Type B pancreatic cell (in vitro differentiated cells): ENCODE data around the gene STPG4. TPM values are rescaled to one million over a fixed set of nuclear protein-coding genes. Genes with fewer than 3 reads are reported as not detected.

Source experiments
- DNase-seq: peaks from one replicate; pipeline ENCODE4 v3.0.0; 2021; ENCODE audit warnings: mixed read lengths; ENCODE audit not compliant: unreplicated experiment; ENCODE audit errors: extremely low spot score
- H3K27ac Mint-ChIP-seq: 2 replicates; pipeline ENCODE4 v1.8.0; 2021; ENCODE audit warnings: mild to moderate bottlenecking, mixed read lengths
- H3K27me3 Mint-ChIP-seq: 2 replicates; pipeline ENCODE4 v1.8.0; 2021; ENCODE audit warnings: mixed read lengths
- H3K36me3 Mint-ChIP-seq: 2 replicates; pipeline ENCODE4 v1.8.0; 2021; ENCODE audit warnings: mixed read lengths
- H3K4me1 Mint-ChIP-seq: one replicate; pipeline ENCODE4 v1.8.0; 2021; ENCODE audit warnings: mixed read lengths; ENCODE audit not compliant: unreplicated experiment
- H3K4me3 Mint-ChIP-seq: 2 replicates; pipeline ENCODE4 v1.8.0; 2021; ENCODE audit warnings: mild to moderate bottlenecking, mixed read lengths
- H3K9me3 Mint-ChIP-seq: 2 replicates; pipeline ENCODE4 v1.8.0; 2021; ENCODE audit warnings: mixed read lengths
- long read RNA-seq: library from polyadenylated mRNA; unstranded; transcript quantifications from one replicate; pipeline ENCODE4 v2.0.0, GENCODE V29; 2020
- total RNA-seq: library from RNA; stranded (reverse); gene quantifications from 2 replicates; pipeline ENCODE4 v1.2.1, GENCODE V29; 2021; ENCODE audit warnings: low replicate concordance
- TF ChIP-seq, protein P1 (sequence below): fragments of 200-600 bp; sonication (generic); conservative IDR thresholded peaks from 2 replicates; pipeline ENCODE4 v1.5.0; 2021; ENCODE audit warnings: antibody characterized with exemption, mild to moderate bottlenecking

STPG4 gene, protein sequence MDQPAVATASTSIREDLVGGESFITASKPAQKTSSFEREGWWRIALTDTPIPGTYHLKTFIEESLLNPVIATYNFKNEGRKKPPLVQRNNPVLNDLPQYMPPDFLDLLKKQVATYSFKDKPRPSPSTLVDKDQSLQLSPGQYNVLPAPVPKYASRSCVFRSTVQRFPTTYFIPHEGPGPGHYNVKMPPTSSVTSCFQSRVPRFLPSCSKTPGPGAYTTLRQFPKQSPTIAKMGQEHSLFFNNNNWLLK
- total RNA-seq: 0.36 TPM in 1 of 2 replicates, not detected in the other
- long read RNA-seq: 0 reads

DNA sequence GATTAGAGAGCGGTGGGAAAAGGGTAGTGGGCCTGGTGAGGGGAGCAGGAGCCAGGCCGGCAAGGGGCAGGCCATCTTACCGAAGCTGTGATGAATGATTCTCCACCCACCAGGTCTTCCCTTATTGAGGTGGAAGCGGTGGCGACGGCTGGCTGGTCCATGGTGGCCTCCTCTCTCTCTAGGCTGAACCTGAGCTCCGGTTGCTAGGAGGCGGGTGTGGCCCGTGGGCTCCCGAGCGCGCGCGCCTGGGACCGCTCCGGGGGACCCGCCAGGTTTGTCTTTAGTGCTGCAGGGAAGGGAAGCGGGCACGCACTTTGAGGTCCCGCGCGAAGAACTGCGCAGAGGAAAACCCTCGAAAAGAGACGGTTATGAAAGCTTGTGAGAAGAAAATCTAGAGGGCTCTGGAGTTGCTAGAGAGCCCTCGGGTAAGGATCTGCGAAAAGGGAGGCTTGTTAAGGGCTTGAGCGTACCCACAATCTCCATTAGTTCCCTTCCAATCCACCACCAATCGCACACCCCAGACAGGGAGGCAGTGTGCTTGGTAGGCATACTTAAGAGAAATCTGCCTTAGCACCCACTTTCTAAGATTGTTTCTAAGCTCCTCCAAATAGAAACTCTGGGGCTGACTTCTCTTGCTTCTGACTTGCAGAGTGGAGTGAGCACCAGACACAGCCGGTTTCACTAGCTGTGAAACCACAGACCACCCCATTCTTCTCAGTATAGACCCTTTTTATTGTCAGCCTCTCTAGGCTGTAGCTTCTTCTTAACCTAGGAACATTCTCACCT lies at the start of gene STPG4:
TSS of gene STPG4 (minus strand) at position 218 of the 786 bp plus-strand sequence. CDS start at position 161, 57 bp downstream.
- H3K9me3 Mint-ChIP-seq: no peaks in the 10 kb centered on the region
- H3K27me3 Mint-ChIP-seq: no peaks in the 10 kb centered on the region
- TF ChIP-seq, protein P1, sequence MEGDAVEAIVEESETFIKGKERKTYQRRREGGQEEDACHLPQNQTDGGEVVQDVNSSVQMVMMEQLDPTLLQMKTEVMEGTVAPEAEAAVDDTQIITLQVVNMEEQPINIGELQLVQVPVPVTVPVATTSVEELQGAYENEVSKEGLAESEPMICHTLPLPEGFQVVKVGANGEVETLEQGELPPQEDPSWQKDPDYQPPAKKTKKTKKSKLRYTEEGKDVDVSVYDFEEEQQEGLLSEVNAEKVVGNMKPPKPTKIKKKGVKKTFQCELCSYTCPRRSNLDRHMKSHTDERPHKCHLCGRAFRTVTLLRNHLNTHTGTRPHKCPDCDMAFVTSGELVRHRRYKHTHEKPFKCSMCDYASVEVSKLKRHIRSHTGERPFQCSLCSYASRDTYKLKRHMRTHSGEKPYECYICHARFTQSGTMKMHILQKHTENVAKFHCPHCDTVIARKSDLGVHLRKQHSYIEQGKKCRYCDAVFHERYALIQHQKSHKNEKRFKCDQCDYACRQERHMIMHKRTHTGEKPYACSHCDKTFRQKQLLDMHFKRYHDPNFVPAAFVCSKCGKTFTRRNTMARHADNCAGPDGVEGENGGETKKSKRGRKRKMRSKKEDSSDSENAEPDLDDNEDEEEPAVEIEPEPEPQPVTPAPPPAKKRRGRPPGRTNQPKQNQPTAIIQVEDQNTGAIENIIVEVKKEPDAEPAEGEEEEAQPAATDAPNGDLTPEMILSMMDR: no peak
- peak within 1 kb of the TSS; percentile 10 for H3K27ac Mint-ChIP-seq
- no peak for DNase-seq
- H3K4me1 Mint-ChIP-seq: peaks cover 10% of the 10 kb centered on the region
- peaks cover 27% of the 10 kb centered on the region for H3K36me3 Mint-ChIP-seq
- no peak within 1 kb of the TSS for H3K4me3 Mint-ChIP-seq

DNA sequence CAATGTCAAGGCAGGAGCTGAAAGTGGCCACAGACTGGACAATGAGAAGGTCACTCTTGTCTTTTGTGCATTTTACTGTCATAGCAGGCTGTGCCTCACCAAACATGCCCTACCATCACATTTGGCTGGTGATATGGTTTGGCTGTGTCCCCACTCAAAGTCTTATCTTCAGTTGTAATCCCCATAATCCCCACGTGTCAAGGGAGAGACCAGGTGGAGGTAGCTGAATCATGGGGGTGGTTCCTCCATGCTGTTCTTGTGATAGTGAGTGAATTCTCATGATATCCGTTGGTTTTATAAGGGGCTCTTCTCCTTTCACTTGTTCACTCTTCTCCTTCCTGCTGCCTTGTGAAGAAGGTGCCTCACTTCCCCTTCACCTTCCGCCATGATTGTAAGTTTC lies 49.6 kb upstream of the STPG4 start:
- H3K9me3 Mint-ChIP-seq: peaks cover 4% of the 10 kb centered on the region
- H3K36me3 Mint-ChIP-seq: no peaks in the 10 kb centered on the region
- peaks cover 5% of the 10 kb centered on the region for H3K27me3 Mint-ChIP-seq
- no peak for DNase-seq
- H3K4me1 Mint-ChIP-seq: peaks cover 28% of the 10 kb centered on the region
- TF ChIP-seq, protein P1: no peak
- H3K4me3 Mint-ChIP-seq: no peak overlapping the region
- H3K27ac Mint-ChIP-seq: no peak overlapping the region

DNA sequence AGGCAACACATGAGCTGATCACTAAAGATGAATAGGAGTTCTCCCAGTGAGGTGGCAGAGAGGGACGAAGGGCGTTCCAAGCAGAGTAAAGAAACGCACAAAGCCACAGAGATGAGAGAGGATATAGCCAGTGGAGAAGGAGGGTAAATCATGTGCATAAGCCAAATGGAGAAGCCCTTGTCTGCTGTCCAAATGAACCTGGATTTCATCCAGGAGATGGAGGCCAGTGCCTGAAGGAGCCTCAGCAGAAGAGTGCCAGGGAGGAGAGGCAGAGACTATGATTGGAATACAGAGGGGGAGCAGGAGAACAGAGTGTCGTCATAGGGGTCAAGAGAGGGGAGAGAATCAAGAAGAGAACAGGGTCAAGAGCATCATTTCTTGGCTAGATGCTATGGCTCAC lies 48.9 kb upstream of the STPG4 start:
- Mint-ChIP-seq H3K27me3 (peaks cover 5% of the 10 kb centered on the region), H3K9me3 (peaks cover 4% of the 10 kb centered on the region), H3K27ac (no peak overlapping the region), H3K4me1 (peaks cover 26% of the 10 kb centered on the region), H3K4me3 (no peak overlapping the region), H3K36me3 (no peaks in the 10 kb centered on the region)
- TF ChIP-seq, protein P1: no peak
- no peak for DNase-seq

DNA sequence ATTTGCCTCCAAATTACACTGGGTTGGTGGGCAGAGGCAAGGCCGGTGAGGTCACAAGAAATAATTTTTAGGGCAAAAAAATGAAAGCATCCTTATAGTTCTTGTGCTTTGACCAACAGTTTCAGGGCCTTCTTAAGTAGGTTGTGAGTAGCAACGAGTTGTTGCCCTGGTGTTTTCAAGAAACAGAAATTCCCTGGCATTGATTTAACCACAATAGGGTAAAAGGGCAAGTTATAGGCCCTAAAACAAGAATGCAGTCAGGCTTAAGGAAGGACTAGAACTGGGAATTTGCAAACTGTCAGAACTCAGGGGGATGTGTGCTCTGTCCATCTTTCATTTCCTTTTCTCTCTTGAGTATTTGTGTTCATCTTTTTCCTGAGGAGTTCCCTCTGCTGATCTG lies 46.1 kb upstream of the STPG4 start:
- Mint-ChIP-seq H3K4me1 (peaks cover 14% of the 10 kb centered on the region), H3K9me3 (peaks cover 4% of the 10 kb centered on the region), H3K27me3 (peaks cover 5% of the 10 kb centered on the region), H3K27ac (no peak overlapping the region), H3K36me3 (no peaks in the 10 kb centered on the region), H3K4me3 (no peak overlapping the region)
- DNase-seq: no peak
- TF ChIP-seq, protein P1: no peak

DNA sequence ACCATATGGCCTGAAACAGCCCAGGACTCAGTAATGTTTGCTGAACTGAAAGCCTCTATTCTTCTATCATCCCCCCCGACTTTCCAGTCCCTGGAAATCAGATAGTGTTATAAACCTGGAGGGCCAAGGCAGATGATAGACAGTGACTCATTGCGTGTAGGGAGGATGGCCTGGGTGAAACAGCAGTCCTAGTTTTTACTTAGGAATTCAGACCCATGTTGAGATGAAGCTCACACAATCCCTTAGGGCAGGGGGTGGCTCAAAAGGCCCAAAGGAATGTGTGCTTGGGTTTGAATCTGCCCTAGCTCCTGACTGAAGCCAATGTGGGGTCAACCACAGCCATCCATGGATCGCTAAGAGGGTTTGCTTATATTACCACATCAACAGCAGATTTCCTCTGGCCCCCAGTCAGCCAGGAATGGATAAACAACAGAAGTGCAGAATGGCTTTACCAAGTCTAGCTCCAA lies 43.9 kb upstream of the STPG4 start:
- peaks cover 5% of the 10 kb centered on the region for H3K4me1 Mint-ChIP-seq
- H3K9me3 Mint-ChIP-seq: no peaks in the 10 kb centered on the region
- no peak overlapping the region for H3K4me3 Mint-ChIP-seq
- no peak overlapping the region for H3K27ac Mint-ChIP-seq
- DNase-seq: no peak
- no peaks in the 10 kb centered on the region for H3K27me3 Mint-ChIP-seq
- TF ChIP-seq, protein P1: no peak
- no peaks in the 10 kb centered on the region for H3K36me3 Mint-ChIP-seq
